ENCODE measurements around the gene KCNA5. TPM values are rescaled to one million over a fixed set of nuclear protein-coding genes. Genes with fewer than 3 reads are reported as not detected.

KCNA5 gene
- total and polyA plus RNA-seq, 2 donors (not counting 1 experiment from before 2014, with no cell fraction given) = 0.20 to 0.72 TPM

DNA sequence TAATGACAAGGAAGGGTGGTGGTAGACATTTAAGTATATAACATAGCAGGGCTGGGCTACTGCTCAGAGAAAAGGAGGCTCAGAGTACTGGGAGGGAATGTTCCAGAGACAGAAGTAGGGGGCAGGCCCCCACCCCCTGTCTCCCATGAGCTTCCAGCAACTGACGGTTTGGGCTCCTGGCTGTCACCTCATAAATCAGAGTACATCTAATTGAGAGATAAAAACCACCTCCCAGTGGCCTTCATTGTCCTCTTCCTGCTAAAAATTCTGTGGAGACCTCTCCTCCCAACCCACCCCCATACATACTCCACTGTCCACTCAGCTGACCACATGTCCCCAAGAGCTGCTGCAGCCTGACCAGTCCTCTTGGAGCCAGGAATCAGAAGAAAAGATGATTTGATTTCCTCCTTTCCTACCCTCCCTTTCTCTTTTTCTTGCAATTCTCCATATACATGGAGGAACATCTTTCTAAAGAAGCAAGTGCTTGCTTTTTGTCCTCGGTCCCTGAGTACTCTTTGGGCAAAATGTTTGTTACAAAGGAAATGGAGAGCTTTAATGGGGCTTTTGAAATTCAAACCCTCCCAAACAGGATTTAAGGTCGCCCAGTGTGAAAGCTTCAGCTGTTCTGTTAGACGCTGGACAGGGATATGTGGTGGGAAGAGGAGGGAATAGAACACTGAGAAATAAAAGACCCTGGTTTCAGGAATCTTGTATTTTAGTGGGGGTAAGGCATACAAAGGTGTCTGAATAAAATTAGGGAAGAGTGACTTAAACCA is 16.4 kb upstream of the KCNA5 start:
- Histone ChIP-seq H3K4me1 (ENCODE audit: control insufficient read depth in 2 of 2, insufficient read depth in 2 of 2, low read length in 2 of 2) (no peaks in the 10 kb centered on the region), H3K79me2 (ENCODE audit: control insufficient read depth, insufficient read depth, low read length) (no peaks in the 10 kb centered on the region), H4K20me1 (ENCODE audit: control insufficient read depth, insufficient read depth, low read length, poor library complexity, severe bottlenecking) (no peaks in the 10 kb centered on the region), H3K36me3 (replicated peaks in 1 of 2; ENCODE audit: control extremely low read depth in 1 of 2, control insufficient read depth in 1 of 2, extremely low read depth in 1 of 2, insufficient read depth in 2 of 2, low read length in 1 of 2) (no peaks in the 10 kb centered on the region), H3K4me2 (replicated peaks; ENCODE audit: low read depth, low read length, poor library complexity, severe bottlenecking) (no peak overlapping the region), H3K4me3 (ENCODE audit: control extremely low read depth in 1 of 5, extremely low read depth in 1 of 5, insufficient read depth in 1 of 5, low read depth in 2 of 5, low read length in 4 of 5) (no peak overlapping the region), H3K27ac (ENCODE audit: low read length in 2 of 2) (no peak overlapping the region), H3K9ac (ENCODE audit: low read length) (no peak overlapping the region), H2AFZ (ENCODE audit: insufficient read depth, low read depth, low read length, poor library complexity, severe bottlenecking) (no peak overlapping the region), H3K9me3 (ENCODE audit: control extremely low read depth in 1 of 3, control insufficient read depth in 2 of 3, insufficient read depth in 1 of 3, low read length in 2 of 3) (no peaks in the 10 kb centered on the region), H3K27me3 (replicated peaks in 1 of 4; ENCODE audit: control extremely low read depth in 1 of 4, control insufficient read depth in 3 of 4, insufficient read depth in 4 of 4, low read length in 3 of 4) (peaks cover 0 to 4% (median 1%) of the 10 kb centered on the region in 4 experiments)
- WGBS (ENCODE audit: insufficient coverage) = 100% methylated on average over 1 of the region's 4 CpGs
- no peaks in the 10 kb centered on the region for H3K4me1 Mint-ChIP-seq
- DNase-seq (no peak), ATAC-seq (ENCODE audit: low read depth) (no peak)
- intact Hi-C loops (cut with micrococcal nuclease) = no loop called here
- H3K4me3 Mint-ChIP-seq = no peak overlapping the region
- no peaks in the 10 kb centered on the region for H3K9me3 Mint-ChIP-seq (ENCODE audit: insufficient read depth)
- no peak for TF ChIP-seq EZH2 (IDR thresholded peaks at IDR 0.05; ENCODE audit: borderline replicate concordance, insufficient read depth, low read depth, low read length, poor library complexity, severe bottlenecking)
- TF ChIP-seq, protein P1, sequence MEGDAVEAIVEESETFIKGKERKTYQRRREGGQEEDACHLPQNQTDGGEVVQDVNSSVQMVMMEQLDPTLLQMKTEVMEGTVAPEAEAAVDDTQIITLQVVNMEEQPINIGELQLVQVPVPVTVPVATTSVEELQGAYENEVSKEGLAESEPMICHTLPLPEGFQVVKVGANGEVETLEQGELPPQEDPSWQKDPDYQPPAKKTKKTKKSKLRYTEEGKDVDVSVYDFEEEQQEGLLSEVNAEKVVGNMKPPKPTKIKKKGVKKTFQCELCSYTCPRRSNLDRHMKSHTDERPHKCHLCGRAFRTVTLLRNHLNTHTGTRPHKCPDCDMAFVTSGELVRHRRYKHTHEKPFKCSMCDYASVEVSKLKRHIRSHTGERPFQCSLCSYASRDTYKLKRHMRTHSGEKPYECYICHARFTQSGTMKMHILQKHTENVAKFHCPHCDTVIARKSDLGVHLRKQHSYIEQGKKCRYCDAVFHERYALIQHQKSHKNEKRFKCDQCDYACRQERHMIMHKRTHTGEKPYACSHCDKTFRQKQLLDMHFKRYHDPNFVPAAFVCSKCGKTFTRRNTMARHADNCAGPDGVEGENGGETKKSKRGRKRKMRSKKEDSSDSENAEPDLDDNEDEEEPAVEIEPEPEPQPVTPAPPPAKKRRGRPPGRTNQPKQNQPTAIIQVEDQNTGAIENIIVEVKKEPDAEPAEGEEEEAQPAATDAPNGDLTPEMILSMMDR (IDR thresholded peaks at IDR 0.05) = no peak
- ChIA-PET POLR2A (no interaction called here), CTCF (interaction anchor here (1.0 to 13.5 kb wide), 2 partner anchors 14 to 57 kb away, joined by 3 to 327 read pairs; no protein-coding TSS in a partner anchor)
- H3K27me3 Mint-ChIP-seq = peaks cover 42% of the 10 kb centered on the region
- no peak overlapping the region for H3K27ac Mint-ChIP-seq

DNA sequence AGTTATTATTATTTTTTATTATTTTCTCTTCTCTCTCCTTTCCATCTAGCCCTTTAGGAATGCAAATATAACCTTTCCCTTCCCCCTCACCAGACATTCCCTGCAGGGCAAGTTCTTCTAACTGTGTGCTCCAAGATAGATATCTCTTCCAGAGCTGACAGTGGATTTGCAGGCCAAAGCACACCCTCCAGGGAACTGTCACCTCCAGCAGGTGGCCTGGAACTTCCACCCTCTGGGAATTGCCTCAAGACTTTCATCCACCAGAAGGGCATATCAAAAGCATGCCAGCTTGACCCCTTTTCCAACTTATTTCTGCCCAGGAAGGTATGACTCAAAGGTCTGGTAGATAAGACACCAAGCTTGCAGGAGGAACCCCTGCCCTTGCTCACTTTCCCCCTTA is 13.6 kb upstream of the KCNA5 start:
- POLR2A ChIA-PET = no interaction called here
- H3K27me3 Mint-ChIP-seq = peaks cover 26% of the 10 kb centered on the region
- ATAC-seq (ENCODE audit: low read depth) (no peak), DNase-seq (no peak)
- TF ChIP-seq, protein P1 (IDR thresholded peaks at IDR 0.05) = no peak
- no peak for TF ChIP-seq EZH2 (IDR thresholded peaks at IDR 0.05; ENCODE audit: borderline replicate concordance, insufficient read depth, low read depth, low read length, poor library complexity, severe bottlenecking)
- no peak overlapping the region for H3K4me3 Mint-ChIP-seq
- no peak overlapping the region for H3K27ac ChIP-seq (ENCODE audit: low read length in 2 of 2)
- no peaks in the 10 kb centered on the region for H3K79me2 ChIP-seq (ENCODE audit: control insufficient read depth, insufficient read depth, low read length)
- no peaks in the 10 kb centered on the region for H3K36me3 ChIP-seq (replicated peaks in 1 of 2; ENCODE audit: control extremely low read depth in 1 of 2, control insufficient read depth in 1 of 2, extremely low read depth in 1 of 2, insufficient read depth in 2 of 2, low read length in 1 of 2)
- H3K9me3 Mint-ChIP-seq (ENCODE audit: insufficient read depth) = no peaks in the 10 kb centered on the region
- no peak overlapping the region for H3K4me3 ChIP-seq (ENCODE audit: control extremely low read depth in 1 of 5, extremely low read depth in 1 of 5, insufficient read depth in 1 of 5, low read depth in 2 of 5, low read length in 4 of 5)
- H3K4me2 ChIP-seq (replicated peaks; ENCODE audit: low read depth, low read length, poor library complexity, severe bottlenecking) = no peak overlapping the region
- H3K4me1 Mint-ChIP-seq = no peaks in the 10 kb centered on the region
- peaks cover 0 to 3% (median 0%) of the 10 kb centered on the region in 4 experiments for H3K27me3 ChIP-seq (replicated peaks in 1 of 4; ENCODE audit: control extremely low read depth in 1 of 4, control insufficient read depth in 3 of 4, insufficient read depth in 4 of 4, low read length in 3 of 4)
- no peak overlapping the region for H3K27ac Mint-ChIP-seq
- no peak overlapping the region for H2AFZ ChIP-seq (ENCODE audit: insufficient read depth, low read depth, low read length, poor library complexity, severe bottlenecking)
- CTCF ChIA-PET = interaction anchor here (0.5 to 2.9 kb wide), 2 partner anchors 17 to 54 kb away, joined by 3 to 13 read pairs; no protein-coding TSS in a partner anchor
- H3K4me1 ChIP-seq (ENCODE audit: control insufficient read depth in 2 of 2, insufficient read depth in 2 of 2, low read length in 2 of 2) = no peaks in the 10 kb centered on the region
- no peaks in the 10 kb centered on the region for H3K9me3 ChIP-seq (ENCODE audit: control extremely low read depth in 1 of 3, control insufficient read depth in 2 of 3, insufficient read depth in 1 of 3, low read length in 2 of 3)
- intact Hi-C loops (cut with micrococcal nuclease) = no loop called here
- no peaks in the 10 kb centered on the region for H4K20me1 ChIP-seq (ENCODE audit: control insufficient read depth, insufficient read depth, low read length, poor library complexity, severe bottlenecking)
- no peak overlapping the region for H3K9ac ChIP-seq (ENCODE audit: low read length)

Measured in B cell (primary cell).